WERI-Rb-1 (cell line): ENCODE data around the gene TBX15.

Source experiments
- DNase-seq: peaks from one replicate; pipeline ENCODE4 v3.0.0-alpha.2; 2020
- H3K27ac ChIP-seq: fragments of 250-450 bp; sonication (Bioruptor Pico); 2 replicates; pipeline ENCODE4 v1.5.1; 2020; ENCODE audit warnings: mild to moderate bottlenecking, moderate library complexity
- H3K27me3 ChIP-seq: fragments of 250-450 bp; sonication (Bioruptor Pico); 2 replicates; pipeline ENCODE4 v1.5.1; 2021; ENCODE audit warnings: mild to moderate bottlenecking, low read depth, moderate library complexity; ENCODE audit not compliant: insufficient read depth, severe bottlenecking
- H3K36me3 ChIP-seq: fragments of 250-450 bp; sonication (Bioruptor Pico); 2 replicates; pipeline ENCODE4 v1.5.1; 2020; ENCODE audit warnings: mild to moderate bottlenecking, moderate library complexity
- H3K4me3 ChIP-seq: 2 replicates; pipeline ENCODE4 v1.5.1; 2011; ENCODE audit warnings: low read depth, mild to moderate bottlenecking, control low read depth, low read length
- H3K9me3 ChIP-seq: fragments of 250-450 bp; sonication (Bioruptor Pico); 2 replicates; pipeline ENCODE4 v1.5.1; 2021; ENCODE audit warnings: mild to moderate bottlenecking, moderate library complexity; ENCODE audit not compliant: severe bottlenecking
- CTCF ChIP-seq: IDR thresholded peaks from 2 replicates; pipeline ENCODE4 v1.5.1; 2011; ENCODE audit warnings: low read depth, mild to moderate bottlenecking, control low read depth, inconsistent platforms, low read length

Gene TBX15

DNA sequence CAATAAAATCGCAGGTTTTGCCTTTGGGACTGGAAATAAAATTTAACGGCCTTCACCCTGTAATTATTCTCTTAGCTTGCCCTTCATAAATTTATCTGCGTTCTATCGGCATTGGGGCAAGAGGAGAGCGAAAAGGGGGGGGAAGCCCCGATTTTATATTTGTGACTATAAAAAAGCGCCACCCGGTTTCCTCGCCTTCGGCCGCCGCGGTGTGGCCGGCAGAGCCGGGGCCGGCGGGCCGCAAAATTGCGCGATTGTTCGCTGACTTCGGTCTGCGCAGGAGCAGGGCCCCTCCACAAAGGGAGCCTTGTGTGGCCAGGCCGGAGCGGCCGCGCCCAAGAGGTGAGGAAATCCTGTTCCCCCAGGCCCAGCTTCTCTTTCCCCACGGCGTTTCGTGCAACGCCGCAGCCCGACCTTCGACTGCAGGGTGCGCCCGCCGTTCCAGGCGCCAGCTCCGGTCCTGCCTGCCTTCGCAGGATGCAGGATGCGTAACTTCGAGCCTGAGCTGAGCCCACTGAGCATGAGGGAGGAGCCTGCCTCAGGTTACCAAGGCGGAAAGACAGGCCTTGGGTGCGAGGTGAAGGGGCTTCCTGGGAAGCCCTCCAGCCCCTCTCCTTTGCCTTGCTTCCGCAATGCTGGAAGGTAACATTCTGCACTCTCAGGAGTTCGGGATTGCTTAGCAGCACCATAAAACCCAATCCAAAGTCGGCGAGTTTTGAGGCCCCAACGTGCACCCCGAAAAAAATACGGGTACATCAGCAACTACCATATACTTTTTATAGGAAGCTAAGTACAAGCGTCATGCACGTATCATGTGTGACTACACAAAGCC lies 4.9 kb upstream of the TBX15 start:
- no peaks in the 10 kb centered on the region for H3K9me3 ChIP-seq
- no peak for DNase-seq
- peaks cover 3% of the 10 kb centered on the region for H3K27me3 ChIP-seq
- TF ChIP-seq CTCF, result no peak
- H3K4me3 ChIP-seq, result no peak overlapping the region
- H3K36me3 ChIP-seq, result no peaks in the 10 kb centered on the region
- no peak overlapping the region for H3K27ac ChIP-seq

GRCh38 chr1:118992237-118992825 lies 4.2 kb upstream of the TBX15 start:
- no peaks in the 10 kb centered on the region for H3K9me3 ChIP-seq
- H3K4me3 ChIP-seq, result no peak overlapping the region
- no peaks in the 10 kb centered on the region for H3K36me3 ChIP-seq
- no peak for DNase-seq
- TF ChIP-seq CTCF, result no peak
- peaks cover 4% of the 10 kb centered on the region for H3K27me3 ChIP-seq
- H3K27ac ChIP-seq, result no peak overlapping the region

DNA sequence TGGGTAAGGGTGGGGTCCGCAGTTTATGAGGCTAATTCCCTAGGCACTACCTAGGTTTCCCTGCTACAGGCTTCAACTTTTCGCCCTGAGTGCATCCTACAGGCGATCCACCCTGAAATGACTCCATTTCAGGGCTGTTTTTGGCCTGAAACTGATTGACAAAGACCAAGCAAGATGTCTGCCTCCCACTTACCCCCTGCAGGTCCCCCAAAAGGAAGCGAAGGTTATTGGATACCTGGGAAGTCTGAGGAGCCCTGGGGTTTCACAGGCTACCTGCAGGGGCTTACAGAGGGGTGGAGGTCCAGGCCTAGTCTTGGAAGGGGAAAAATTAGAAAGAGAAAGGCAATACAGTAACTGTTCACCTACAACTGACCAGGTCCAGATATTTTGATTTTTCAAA lies 3.3 kb upstream of the TBX15 start:
- Histone ChIP-seq H3K27ac (no peak overlapping the region), H3K9me3 (no peaks in the 10 kb centered on the region), H3K4me3 (no peak overlapping the region), H3K27me3 (peaks cover 4% of the 10 kb centered on the region), H3K36me3 (no peaks in the 10 kb centered on the region)
- no peak for TF ChIP-seq CTCF
- no peak for DNase-seq

DNA sequence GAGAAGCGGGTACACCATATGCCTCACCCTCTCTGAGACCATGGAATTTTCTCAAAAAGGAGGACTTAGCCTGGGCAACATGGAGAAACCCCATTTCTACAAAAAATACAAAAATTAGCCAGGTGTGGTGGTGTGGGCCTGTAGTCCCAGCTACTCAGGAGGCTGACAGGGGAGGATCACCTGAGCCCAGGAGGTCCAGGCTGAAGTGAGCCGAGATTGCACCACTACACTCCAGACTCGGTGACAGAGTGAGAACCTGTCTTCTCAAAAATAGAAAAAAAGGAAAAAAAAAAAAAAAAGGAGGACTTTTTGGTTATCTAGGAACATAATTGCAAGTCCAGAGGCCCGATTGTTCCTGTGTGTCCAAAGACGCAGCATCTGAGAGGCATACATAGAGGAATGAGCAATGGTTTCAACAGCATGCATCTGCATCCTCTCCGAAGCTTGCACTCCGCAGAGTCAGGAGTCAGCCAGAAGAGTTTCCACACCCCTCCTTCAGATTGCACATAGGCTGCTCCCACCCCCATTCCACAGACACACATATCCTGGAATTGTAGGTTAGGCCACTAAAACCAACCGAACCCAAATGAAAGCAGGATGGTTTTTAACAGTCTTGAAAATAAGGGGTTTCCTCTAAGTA lies 2.5 kb upstream of the TBX15 start:
- no peak overlapping the region for H3K27ac ChIP-seq
- DNase-seq, result no peak
- peaks cover 4% of the 10 kb centered on the region for H3K27me3 ChIP-seq
- no peaks in the 10 kb centered on the region for H3K9me3 ChIP-seq
- no peak overlapping the region for H3K4me3 ChIP-seq
- H3K36me3 ChIP-seq, result no peaks in the 10 kb centered on the region
- TF ChIP-seq CTCF, result no peak

DNA sequence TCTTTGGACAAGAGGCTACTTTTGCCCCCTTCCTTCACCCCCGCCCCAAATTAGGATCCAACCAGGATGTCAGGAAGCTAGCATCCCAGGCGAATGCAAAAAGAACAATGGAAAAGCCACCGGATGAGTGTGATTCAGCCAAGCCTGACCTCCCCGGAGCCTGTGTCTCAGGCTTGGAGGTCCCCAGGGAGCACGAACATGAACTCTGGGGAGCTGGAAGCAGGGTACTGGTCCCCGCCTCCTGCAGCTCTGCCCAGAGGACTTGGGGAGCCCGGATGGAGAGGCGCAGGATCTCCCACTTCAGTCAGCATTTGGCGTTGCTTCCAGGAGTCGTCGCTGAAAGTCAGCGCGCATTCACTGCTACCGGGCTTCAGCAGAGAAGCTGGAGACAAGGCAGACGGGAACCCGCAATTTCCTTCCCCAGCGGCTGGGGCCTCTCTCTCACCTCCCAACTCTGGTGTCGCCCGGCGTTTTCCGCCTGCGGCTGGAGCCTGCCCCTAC lies 1.8 kb upstream of the TBX15 start:
- Histone ChIP-seq H3K4me3 (no peak overlapping the region), H3K9me3 (no peaks in the 10 kb centered on the region), H3K27me3 (peaks cover 4% of the 10 kb centered on the region), H3K27ac (no peak overlapping the region), H3K36me3 (no peaks in the 10 kb centered on the region)
- DNase-seq, result no peak
- no peak for TF ChIP-seq CTCF
